ENCODE measurements around the gene HOXA3.

- TF ChIP-seq, protein P1, sequence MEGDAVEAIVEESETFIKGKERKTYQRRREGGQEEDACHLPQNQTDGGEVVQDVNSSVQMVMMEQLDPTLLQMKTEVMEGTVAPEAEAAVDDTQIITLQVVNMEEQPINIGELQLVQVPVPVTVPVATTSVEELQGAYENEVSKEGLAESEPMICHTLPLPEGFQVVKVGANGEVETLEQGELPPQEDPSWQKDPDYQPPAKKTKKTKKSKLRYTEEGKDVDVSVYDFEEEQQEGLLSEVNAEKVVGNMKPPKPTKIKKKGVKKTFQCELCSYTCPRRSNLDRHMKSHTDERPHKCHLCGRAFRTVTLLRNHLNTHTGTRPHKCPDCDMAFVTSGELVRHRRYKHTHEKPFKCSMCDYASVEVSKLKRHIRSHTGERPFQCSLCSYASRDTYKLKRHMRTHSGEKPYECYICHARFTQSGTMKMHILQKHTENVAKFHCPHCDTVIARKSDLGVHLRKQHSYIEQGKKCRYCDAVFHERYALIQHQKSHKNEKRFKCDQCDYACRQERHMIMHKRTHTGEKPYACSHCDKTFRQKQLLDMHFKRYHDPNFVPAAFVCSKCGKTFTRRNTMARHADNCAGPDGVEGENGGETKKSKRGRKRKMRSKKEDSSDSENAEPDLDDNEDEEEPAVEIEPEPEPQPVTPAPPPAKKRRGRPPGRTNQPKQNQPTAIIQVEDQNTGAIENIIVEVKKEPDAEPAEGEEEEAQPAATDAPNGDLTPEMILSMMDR (conservative IDR thresholded peaks at IDR 0.05 in 1 of 2, IDR thresholded peaks at IDR 0.05 in 1 of 2; ENCODE audit: low read depth in 1 of 2, low read length in 2 of 2): no peak
- TF ChIP-seq EZH2 (IDR thresholded peaks at IDR 0.05; ENCODE audit: low read length, missing control alignments): no peak
Observed at GRCh38 chr7:27122077-27122910, 30.1 kb downstream of the HOXA3 start.

Data from fibroblast of lung (primary cell).